HUES64 (cell line): ENCODE results near the gene PSTK. TPM values are rescaled to one million over a fixed set of nuclear protein-coding genes. Genes with fewer than 3 reads are reported as not detected.

Experiments used
- H3K27ac ChIP-seq: 2 replicates; pipeline ENCODE4 v1.7.0; 2013; ENCODE audit warnings: low read depth, low read length, inconsistent platforms
- H3K27me3 ChIP-seq: 2 replicates; pipeline ENCODE4 v1.6.1; 2013; ENCODE audit warnings: mild to moderate bottlenecking, low read length; ENCODE audit not compliant: insufficient read depth
- H3K36me3 ChIP-seq: 2 replicates; pipeline ENCODE4 v1.6.1; 2013; ENCODE audit warnings: mild to moderate bottlenecking, low read length; ENCODE audit not compliant: insufficient read depth
- H3K4me1 ChIP-seq: 2 replicates; pipeline ENCODE4 v1.6.1; 2013; ENCODE audit warnings: mild to moderate bottlenecking, low read length, moderate library complexity; ENCODE audit not compliant: insufficient read depth
- H3K4me3 ChIP-seq: 2 replicates; pipeline ENCODE4 v1.5.1; 2013; ENCODE audit warnings: mild to moderate bottlenecking, low read length, moderate library complexity
- H3K9ac ChIP-seq: 2 replicates; pipeline ENCODE4 v1.6.1; 2013; ENCODE audit warnings: mild to moderate bottlenecking, low read depth, low read length
- H3K9me3 ChIP-seq: 2 replicates; pipeline ENCODE4 v1.6.1; 2013; ENCODE audit warnings: low read depth, low read length; ENCODE audit not compliant: insufficient read depth
- WGBS: fragments of 150-250, 120-280 bp; methylation state at CpG from one replicate; pipeline ENCODE4 v1.1.7; 2013; ENCODE audit warnings: missing lambda C conversion rate; 5-methylcytosine and 5-hydroxymethylcytosine counted together
- polyA plus RNA-seq, 2 experiments: library from polyadenylated mRNA; stranded (reverse); fragments of 50-300 nt; gene quantifications; one replicate each; pipeline ENCODE4 v1.2.3, GENCODE V29; 2013

Gene PSTK, protein sequence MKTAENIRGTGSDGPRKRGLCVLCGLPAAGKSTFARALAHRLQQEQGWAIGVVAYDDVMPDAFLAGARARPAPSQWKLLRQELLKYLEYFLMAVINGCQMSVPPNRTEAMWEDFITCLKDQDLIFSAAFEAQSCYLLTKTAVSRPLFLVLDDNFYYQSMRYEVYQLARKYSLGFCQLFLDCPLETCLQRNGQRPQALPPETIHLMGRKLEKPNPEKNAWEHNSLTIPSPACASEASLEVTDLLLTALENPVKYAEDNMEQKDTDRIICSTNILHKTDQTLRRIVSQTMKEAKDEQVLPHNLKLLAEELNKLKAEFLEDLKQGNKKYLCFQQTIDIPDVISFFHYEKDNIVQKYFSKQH
- polyA plus RNA-seq (2013, experiment 1 of 2) = 8.8 TPM
- polyA plus RNA-seq (2013, experiment 2 of 2) = 6.8 TPM

DNA sequence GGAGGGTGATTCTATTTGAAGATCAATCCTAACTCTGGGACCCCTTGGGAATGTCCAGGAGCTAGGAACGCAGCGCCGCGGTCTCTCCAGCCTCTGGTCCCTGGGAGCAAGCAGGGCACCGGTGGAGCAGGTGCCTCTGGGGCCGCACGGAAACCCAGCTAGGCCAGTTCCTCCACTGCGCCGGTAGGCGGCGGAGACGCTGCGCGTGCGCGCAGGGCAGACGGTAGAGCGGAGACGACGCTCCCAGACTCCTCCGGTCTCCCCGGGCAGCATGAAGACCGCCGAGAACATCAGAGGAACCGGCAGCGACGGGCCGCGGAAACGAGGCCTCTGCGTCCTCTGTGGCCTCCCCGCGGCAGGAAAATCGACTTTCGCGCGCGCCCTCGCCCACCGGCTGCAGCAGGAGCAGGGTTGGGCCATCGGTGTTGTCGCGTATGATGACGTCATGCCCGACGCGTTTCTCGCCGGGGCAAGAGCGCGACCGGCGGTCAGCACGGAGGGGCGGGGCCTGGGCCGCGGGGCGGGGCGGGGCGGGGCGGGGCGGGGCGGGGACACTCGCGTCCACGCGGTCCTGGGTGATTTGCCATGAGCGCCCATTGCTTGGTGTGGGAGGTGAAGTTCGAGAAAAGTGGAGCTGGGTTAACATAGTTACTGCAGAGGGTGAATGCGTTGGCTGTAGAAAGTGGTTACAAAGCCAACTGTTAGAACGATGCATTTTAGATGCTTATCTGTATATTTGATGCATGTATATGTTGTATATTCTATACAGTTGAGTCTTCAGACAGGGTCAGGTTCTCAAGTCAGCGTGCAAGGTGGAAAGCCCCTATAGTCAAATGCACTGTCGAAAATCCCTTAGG is at the start of gene PSTK:
PSTK (plus strand) TSS at position 193 of the 857 bp plus-strand sequence; CDS start at position 272, 79 bp downstream.
- H3K27ac ChIP-seq = peak within 1 kb of the TSS; percentile 99
- H3K9ac ChIP-seq = peak within 1 kb of the TSS; percentile 99
- H3K4me1 ChIP-seq = 0 out of 2 replicates have a peak, but pooled peaks cover 3% of the 10 kb centered on the region
- no peaks in the 10 kb centered on the region for H3K9me3 ChIP-seq
- WGBS = under 1% methylated on average over 73 of the region's 73 CpGs
- 0 out of 2 replicates have a peak, but pooled peaks cover 4% of the 10 kb centered on the region for H3K36me3 ChIP-seq
- peak within 1 kb of the TSS; percentile 94 for H3K4me3 ChIP-seq
- no peaks in the 10 kb centered on the region for H3K27me3 ChIP-seq

DNA sequence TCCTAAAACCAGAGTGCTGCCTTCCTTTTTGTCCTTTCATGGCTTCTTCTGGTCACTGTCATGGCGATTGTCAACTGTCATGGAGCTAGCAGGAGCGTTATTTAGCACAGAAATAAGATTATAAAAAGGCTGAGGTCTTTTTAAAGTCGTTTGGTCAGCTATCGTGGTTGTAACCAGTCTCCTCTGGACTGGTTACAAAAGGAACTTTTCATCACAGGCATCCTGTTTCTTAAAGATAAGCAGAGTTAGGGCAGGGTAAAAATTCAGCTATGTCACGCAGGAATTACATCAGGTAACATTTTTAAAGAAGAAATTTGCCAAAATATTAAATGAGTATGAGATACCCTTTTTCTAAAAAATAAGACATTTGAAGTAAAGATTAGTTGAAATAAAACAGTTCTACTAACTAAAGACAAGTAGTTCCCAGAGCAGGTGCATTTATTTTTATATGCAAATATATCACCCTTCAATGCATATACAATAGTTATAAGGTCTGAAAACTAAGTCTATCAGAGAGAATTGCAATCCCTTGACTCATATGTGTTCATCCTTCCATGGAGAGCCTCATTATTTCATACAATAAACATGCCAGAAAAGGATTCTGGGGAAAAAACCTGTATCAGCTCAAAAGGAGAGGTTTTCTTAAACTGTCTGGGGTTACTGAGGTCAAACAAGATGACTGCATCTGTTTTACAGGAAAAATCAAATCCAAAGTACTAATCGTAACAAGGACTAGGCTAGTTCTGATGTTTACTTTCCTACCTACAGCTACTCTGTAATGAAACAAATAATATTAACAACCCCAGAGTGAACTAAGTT is 48.9 kb upstream of the PSTK start:
- Histone ChIP-seq H3K9me3 (peaks cover 8% of the 10 kb centered on the region; the same call in 1 of the 2 replicates), H3K27ac (no peak overlapping the region), H3K4me1 (no peaks in the 10 kb centered on the region), H3K4me3 (no peak overlapping the region), H3K27me3 (no peaks in the 10 kb centered on the region), H3K9ac (no peak overlapping the region), H3K36me3 (peaks cover 12% of the 10 kb centered on the region)
- 96% methylated on average over 6 of the region's 6 CpGs for WGBS

DNA sequence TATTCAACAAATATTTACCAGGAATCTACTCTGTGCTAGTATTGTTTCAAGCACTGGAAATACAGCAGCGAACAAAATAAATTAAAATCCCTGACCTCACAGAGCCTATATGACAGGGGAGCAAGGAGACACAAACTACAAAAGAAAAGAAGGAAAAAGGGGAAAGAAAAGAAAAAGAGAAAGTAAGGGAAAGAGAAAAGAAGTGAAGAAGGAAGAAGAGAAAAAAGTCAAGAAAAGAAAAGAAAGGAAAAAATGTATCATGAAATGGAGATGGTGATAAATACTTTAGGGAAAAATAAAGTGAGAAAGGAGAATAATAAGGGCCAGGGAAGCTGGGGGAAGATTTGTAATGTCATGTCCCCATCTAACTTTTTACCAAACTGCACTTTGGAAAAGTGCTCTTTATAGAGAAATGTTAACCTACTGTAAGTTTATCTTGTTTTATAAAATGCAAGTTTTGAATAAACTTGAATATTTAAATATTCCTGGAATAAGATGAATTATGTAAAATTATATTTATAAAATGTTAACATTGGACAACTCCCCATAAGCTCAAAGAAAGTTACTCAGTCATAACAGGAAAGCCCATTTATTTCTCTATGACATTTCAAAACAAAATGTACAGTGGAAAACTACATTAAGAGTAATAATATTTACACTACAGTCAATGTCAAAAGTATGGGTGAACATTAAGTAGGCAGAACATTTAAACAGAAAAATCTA is 40.9 kb upstream of the PSTK start:
- no peak overlapping the region for H3K4me3 ChIP-seq
- no peaks in the 10 kb centered on the region for H3K27me3 ChIP-seq
- no peak overlapping the region for H3K9ac ChIP-seq
- H3K27ac ChIP-seq = no peak overlapping the region
- no peaks in the 10 kb centered on the region for H3K4me1 ChIP-seq
- peaks cover 4% of the 10 kb centered on the region; the same call in 1 of the 2 replicates for H3K9me3 ChIP-seq
- peaks cover 45% of the 10 kb centered on the region for H3K36me3 ChIP-seq
- no CpG with 5 or more reads among the region's 1 CpG for WGBS

DNA sequence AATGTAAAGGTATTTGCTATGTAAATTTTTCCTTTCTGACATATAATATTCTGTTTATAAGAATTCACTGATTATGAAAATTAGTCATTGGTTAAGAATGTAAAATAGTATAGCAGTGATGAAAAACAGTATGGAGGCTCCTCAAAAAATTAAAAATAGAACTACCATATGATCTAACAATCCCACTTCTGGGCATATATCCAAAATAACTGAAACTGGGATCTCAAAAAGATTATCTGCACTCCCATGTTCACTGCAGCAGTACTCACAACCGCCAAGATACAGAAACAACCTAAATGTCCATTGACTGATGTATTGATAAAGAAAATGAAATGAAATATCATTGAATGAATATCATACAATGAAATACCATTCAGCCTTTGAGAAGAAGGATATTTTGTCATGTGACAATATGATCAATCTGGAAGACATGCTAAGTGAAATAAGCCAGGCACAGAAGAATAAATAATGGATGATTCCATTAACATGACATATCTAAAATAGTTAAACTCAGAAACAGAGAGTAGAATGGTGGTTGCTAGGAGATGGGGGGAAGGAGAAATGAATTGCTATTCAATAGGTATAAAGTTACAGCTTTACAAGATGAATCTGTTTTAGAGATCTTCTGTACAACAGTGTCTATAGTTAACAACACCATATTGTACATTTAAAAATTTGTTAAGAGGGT is 40.2 kb upstream of the PSTK start:
- Histone ChIP-seq H3K36me3 (peaks cover 43% of the 10 kb centered on the region), H3K27me3 (no peaks in the 10 kb centered on the region), H3K4me3 (no peak overlapping the region), H3K4me1 (no peaks in the 10 kb centered on the region), H3K27ac (no peak overlapping the region), H3K9me3 (peaks cover 4% of the 10 kb centered on the region; the same call in 1 of the 2 replicates), H3K9ac (no peak overlapping the region)
- no CpG with 5 or more reads among the region's 1 CpG for WGBS

DNA sequence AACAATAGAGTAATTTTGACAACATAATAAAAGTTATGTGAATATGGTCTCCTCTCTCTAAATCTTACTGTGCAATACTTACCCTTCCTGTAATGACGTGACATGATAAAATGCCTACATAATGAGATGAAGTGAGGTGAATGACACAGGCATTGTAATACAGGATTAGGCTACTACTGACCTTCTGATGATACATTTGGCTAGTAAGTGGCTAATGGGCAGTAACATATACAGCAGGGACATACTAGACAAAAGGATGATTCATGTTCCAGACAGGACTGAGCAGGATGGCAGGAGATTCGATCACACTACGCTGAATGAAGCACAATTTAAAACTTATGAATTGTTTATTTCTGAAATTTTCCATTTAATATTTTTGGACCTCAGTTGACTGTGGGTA is 30.9 kb upstream of the PSTK start:
- Histone ChIP-seq H3K9me3 (no peaks in the 10 kb centered on the region), H3K36me3 (peaks cover 47% of the 10 kb centered on the region), H3K27me3 (no peaks in the 10 kb centered on the region), H3K4me1 (no peaks in the 10 kb centered on the region), H3K27ac (no peak overlapping the region), H3K9ac (no peak overlapping the region), H3K4me3 (no peak overlapping the region)
- WGBS = 97% methylated on average over 3 of the region's 3 CpGs

DNA sequence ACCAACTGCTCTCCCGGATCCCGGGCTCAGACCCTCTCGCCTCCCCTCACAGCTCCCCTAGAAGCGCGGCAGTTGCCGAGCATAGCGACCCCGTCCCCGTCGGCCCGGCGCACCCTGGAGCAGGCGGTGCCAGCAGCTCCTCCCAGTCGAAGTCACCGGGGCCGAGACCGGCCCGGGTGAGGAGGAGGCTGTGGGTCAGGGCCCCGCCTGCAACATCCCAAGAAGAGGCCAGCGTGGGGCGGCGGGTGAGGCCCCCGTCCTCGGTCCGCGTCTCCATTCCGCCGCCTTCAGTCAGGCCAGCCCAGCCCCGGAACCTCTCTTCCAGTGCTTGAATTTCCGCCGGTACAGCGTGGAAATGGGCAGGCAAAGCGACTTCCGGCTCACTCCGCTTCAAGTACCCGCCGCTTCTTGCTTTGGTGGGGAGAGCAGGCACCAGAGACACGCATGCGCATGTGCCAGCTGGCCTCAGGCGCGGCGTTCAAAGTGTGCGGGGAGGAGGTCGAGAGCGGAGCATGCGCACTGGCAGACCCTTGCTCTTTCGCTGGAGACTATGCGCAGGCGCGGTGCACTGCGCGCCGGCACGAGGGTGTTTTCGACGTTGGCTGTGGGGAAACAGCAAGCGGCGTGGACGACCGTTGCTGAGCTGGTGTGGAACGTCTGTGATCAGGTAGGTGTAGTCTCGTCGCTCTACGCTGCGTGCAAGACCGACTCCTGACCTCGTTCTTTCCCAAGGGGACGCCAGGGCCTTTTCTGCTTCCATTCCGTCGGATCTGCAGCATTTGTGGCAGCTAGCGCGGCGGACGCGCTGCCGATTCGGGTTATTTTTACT is 26.1 kb upstream of the PSTK start, which contains the start of gene C10orf88:
C10orf88 (minus strand) TSS at position 326 of the 829 bp plus-strand sequence; CDS start at position 277, 49 bp downstream.
- Histone ChIP-seq H3K9me3 (peaks cover 11% of the 10 kb centered on the region), H3K4me3 (peak within 1 kb of the TSS; percentile 75)
- 9% methylated on average over 77 of the region's 77 CpGs for WGBS

DNA sequence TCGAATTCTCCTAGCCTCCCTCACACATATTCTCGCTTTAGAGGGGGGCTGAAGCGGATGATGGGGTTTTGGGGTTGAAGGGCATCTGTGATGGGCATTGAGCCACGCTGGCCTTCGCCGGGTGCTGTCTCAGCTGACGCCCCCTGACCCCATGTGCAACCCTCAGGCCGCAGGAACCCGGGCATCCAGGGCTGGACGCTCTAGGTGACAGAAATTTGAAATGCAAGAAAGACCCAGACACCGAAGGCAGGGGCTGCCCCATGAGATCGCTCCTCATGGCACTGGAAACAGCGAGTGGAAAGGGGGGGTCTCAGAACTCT is 25.5 kb upstream of the PSTK start:
- no peaks in the 10 kb centered on the region for H3K4me1 ChIP-seq
- no peak overlapping the region for H3K27ac ChIP-seq
- H3K9ac ChIP-seq = no peak overlapping the region
- peaks cover 11% of the 10 kb centered on the region for H3K9me3 ChIP-seq
- WGBS = 92% methylated on average over 12 of the region's 13 CpGs
- peaks cover 29% of the 10 kb centered on the region for H3K27me3 ChIP-seq
- 0 out of 2 replicates have a peak overlapping the region, but pooled peaks have one; percentile 25 for H3K4me3 ChIP-seq
- peaks cover 7% of the 10 kb centered on the region; the same call in 1 of the 2 replicates for H3K36me3 ChIP-seq

More for the DNA sequence above, 26.1 kb upstream of the PSTK start, which contains the start of gene C10orf88:
- H3K36me3 ChIP-seq = peaks cover 12% of the 10 kb centered on the region
- peaks cover 29% of the 10 kb centered on the region for H3K27me3 ChIP-seq
- peak within 1 kb of the TSS; percentile 72 for H3K9ac ChIP-seq
- peak within 1 kb of the TSS; percentile 69; the same call in 1 of the 2 replicates for H3K27ac ChIP-seq
- H3K4me1 ChIP-seq = no peaks in the 10 kb centered on the region

DNA sequence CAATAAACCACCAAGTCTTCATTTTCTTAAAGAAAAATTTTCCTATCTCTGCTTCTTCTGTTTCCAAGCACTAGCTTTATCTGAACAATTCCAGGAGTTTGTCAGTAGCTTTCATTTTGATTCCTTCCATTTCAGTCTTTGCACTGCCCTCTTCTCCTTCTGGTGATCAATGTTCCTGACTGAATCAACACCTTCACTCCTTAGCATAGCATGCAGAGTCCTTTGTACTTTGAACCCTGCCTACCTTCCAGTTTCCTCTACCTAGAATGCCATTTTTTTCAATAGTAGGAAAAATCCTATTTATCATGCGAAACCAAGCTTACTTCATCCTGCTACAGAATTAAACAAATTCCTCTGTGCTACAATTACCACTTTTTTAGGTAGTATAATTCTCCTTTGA is 24.3 kb upstream of the PSTK start:
- H3K9me3 ChIP-seq = peaks cover 11% of the 10 kb centered on the region
- peaks cover 29% of the 10 kb centered on the region for H3K27me3 ChIP-seq
- H3K4me1 ChIP-seq = no peaks in the 10 kb centered on the region
- no peak overlapping the region for H3K9ac ChIP-seq
- no peak overlapping the region for H3K4me3 ChIP-seq
- peaks cover 4% of the 10 kb centered on the region; the same call in 1 of the 2 replicates for H3K36me3 ChIP-seq
- WGBS = 100% methylated on average over 1 of the region's 1 CpG
- no peak overlapping the region for H3K27ac ChIP-seq

DNA sequence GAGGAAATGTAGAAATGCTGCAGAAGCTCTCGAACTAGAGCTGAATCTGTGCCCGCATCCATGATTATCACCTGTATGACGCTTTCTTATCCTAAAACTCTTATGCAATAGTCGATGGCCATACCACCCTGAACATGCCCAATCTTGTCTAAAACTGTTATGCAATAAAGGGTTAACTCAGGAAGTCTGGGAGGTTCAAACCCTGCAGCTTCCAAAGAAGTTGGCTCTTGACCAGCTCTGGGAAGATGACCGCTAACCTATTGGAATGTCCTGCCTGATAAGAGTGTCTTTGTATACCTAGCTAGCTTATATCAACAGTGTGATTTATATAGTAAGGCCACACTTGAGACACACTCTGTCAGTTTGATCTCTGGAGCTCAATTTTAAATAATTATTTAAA is 22.7 kb upstream of the PSTK start:
- 92% methylated on average over 5 of the region's 5 CpGs for WGBS
- Histone ChIP-seq H3K27me3 (peaks cover 29% of the 10 kb centered on the region), H3K27ac (no peak overlapping the region), H3K36me3 (no peaks in the 10 kb centered on the region), H3K9me3 (peaks cover 11% of the 10 kb centered on the region), H3K4me3 (no peak overlapping the region), H3K9ac (no peak overlapping the region), H3K4me1 (no peaks in the 10 kb centered on the region)
